Nephron (organoid): ENCODE measurements around the gene FLRT1.

Experiments used
- H3K27ac Mint-ChIP-seq, 3 experiments: 2 replicates each; pipeline ENCODE4 v1.8.0; 2020; ENCODE audit warnings: mixed read lengths in 3 of 3, mild to moderate bottlenecking in 2 of 3, moderate library complexity in 1 of 3
- H3K27me3 Mint-ChIP-seq: 2 replicates; pipeline ENCODE4 v1.8.0; 2021; ENCODE audit warnings: low read depth, mild to moderate bottlenecking, moderate library complexity, mixed read lengths
- H3K36me3 Mint-ChIP-seq: 2 replicates; pipeline ENCODE4 v1.8.0; 2020; ENCODE audit warnings: low read depth, mixed read lengths
- H3K4me1 Mint-ChIP-seq: 2 replicates; pipeline ENCODE4 v1.8.0; 2020; ENCODE audit warnings: mixed read lengths
- H3K4me3 Mint-ChIP-seq, 3 experiments: 2 replicates each; pipeline ENCODE4 v1.8.0; 2020; ENCODE audit warnings: mild to moderate bottlenecking in 3 of 3, mixed read lengths in 3 of 3, moderate library complexity in 2 of 3
- H3K9me3 Mint-ChIP-seq: 2 replicates; pipeline ENCODE4 v1.8.0; 2020; ENCODE audit warnings: mixed read lengths
- TF ChIP-seq, protein P1 (sequence below), 3 experiments: fragments of 200-600 bp; sonication (generic); IDR thresholded peaks; one replicate each; pipeline ENCODE4 v1.5.0; 2021; ENCODE audit warnings: antibody characterized with exemption in 3 of 3; ENCODE audit not compliant: unreplicated experiment in 3 of 3

Gene FLRT1

GRCh38 chr11:64048042-64048854 is 12.5 kb downstream of the FLRT1 start:
- no peak overlapping the region for H3K4me3 Mint-ChIP-seq
- H3K27me3 Mint-ChIP-seq, result peaks cover 6% of the 10 kb centered on the region
- no peaks in the 10 kb centered on the region for H3K36me3 Mint-ChIP-seq
- TF ChIP-seq, protein P1, sequence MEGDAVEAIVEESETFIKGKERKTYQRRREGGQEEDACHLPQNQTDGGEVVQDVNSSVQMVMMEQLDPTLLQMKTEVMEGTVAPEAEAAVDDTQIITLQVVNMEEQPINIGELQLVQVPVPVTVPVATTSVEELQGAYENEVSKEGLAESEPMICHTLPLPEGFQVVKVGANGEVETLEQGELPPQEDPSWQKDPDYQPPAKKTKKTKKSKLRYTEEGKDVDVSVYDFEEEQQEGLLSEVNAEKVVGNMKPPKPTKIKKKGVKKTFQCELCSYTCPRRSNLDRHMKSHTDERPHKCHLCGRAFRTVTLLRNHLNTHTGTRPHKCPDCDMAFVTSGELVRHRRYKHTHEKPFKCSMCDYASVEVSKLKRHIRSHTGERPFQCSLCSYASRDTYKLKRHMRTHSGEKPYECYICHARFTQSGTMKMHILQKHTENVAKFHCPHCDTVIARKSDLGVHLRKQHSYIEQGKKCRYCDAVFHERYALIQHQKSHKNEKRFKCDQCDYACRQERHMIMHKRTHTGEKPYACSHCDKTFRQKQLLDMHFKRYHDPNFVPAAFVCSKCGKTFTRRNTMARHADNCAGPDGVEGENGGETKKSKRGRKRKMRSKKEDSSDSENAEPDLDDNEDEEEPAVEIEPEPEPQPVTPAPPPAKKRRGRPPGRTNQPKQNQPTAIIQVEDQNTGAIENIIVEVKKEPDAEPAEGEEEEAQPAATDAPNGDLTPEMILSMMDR (IDR thresholded peaks at IDR 0.05; ENCODE audit: unreplicated experiment in 3 of 3), result no peak
- H3K27ac Mint-ChIP-seq, result no peak overlapping the region
- H3K9me3 Mint-ChIP-seq, result no peaks in the 10 kb centered on the region
- H3K4me1 Mint-ChIP-seq, result peaks cover 10% of the 10 kb centered on the region

DNA sequence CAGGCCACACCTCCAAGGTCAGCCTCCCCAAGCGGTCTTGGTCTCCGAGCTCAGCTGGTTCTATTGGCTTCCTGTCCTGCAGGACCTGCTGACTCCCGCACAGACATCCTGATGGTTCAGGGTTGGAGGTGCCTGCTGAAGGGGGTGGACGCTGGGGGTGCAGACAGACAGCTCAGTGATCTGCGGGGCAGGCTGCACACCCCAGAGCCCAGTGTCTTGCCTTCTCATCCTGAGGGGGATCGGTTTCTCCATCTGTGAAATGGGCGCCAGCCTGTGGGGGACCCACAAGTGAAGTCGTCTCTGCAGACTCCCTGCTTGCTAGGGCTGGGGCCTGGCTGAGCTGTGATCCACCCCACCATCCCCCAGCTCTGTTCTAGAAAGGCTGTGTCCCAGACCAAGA is 13.8 kb downstream of the FLRT1 start:
- H3K4me1 Mint-ChIP-seq, result peaks cover 22% of the 10 kb centered on the region
- H3K9me3 Mint-ChIP-seq, result no peaks in the 10 kb centered on the region
- no peak overlapping the region for H3K4me3 Mint-ChIP-seq
- no peaks in the 10 kb centered on the region for H3K36me3 Mint-ChIP-seq
- TF ChIP-seq, protein P1 (IDR thresholded peaks at IDR 0.05; ENCODE audit: unreplicated experiment in 3 of 3), result no peak
- H3K27ac Mint-ChIP-seq, result no peak overlapping the region
- peaks cover 6% of the 10 kb centered on the region for H3K27me3 Mint-ChIP-seq

- TF ChIP-seq, protein P1 (IDR thresholded peaks at IDR 0.05; ENCODE audit: unreplicated experiment in 3 of 3), result no peak
- H3K27ac Mint-ChIP-seq, result no peak overlapping the region
- H3K4me1 Mint-ChIP-seq, result peaks cover 25% of the 10 kb centered on the region
- H3K4me3 Mint-ChIP-seq, result no peak overlapping the region
- H3K36me3 Mint-ChIP-seq, result no peaks in the 10 kb centered on the region
- peaks cover 6% of the 10 kb centered on the region for H3K27me3 Mint-ChIP-seq
- H3K9me3 Mint-ChIP-seq, result no peaks in the 10 kb centered on the region
Measured at GRCh38 chr11:64051297-64051696, 15.6 kb downstream of the FLRT1 start.

- Mint-ChIP-seq H3K27ac (no peak overlapping the region), H3K4me1 (peaks cover 25% of the 10 kb centered on the region), H3K27me3 (peaks cover 6% of the 10 kb centered on the region), H3K36me3 (no peaks in the 10 kb centered on the region), H3K9me3 (no peaks in the 10 kb centered on the region), H3K4me3 (no peak overlapping the region)
- TF ChIP-seq, protein P1 (IDR thresholded peaks at IDR 0.05; ENCODE audit: unreplicated experiment in 3 of 3), result no peak
Measured at GRCh38 chr11:64052436-64052835, 16.7 kb downstream of the FLRT1 start.

DNA sequence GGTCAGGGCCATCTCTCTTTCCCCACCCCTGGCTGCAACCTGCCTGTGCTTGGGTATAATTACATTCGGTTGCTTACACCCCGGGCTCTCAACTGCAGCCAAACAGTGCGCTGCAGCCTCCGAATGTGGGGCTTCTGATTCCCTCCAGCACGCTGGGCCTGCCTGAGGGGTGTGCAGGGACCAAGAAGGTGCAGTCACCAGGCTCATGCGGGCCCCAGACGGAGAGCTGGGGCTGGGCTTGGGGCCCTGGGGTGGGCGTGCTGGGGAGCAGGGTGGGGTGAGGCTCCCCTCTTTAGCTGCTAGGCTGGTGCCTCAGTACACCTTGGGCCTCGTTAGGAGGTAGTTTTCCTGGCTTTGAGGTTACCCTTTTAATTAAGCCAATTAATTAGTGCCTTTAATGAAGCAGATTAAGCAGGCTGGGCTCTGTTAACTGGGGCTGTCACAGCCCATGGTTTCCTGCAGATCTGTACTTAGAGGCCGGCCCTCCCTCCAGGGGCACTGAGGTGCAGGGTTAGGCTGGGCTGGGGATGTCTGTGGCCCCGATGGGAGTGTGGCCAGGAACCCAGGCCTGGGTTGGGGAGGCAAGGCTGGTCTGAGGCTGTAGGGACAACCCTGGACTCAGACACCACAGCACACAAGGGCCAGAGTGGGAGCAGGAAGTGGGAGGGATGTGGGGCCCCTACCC is 17.3 kb downstream of the FLRT1 start:
- Mint-ChIP-seq H3K9me3 (no peaks in the 10 kb centered on the region), H3K27ac (no peak overlapping the region), H3K36me3 (no peaks in the 10 kb centered on the region), H3K27me3 (peaks cover 6% of the 10 kb centered on the region), H3K4me1 (peaks cover 25% of the 10 kb centered on the region), H3K4me3 (no peak overlapping the region)
- TF ChIP-seq, protein P1 (IDR thresholded peaks at IDR 0.05; ENCODE audit: unreplicated experiment in 3 of 3), result no peak
